ENCODE data around the gene NDST1.

The NDST1 gene

GRCh38 chr5:150498501-150498900 lies 9.4 kb upstream of the NDST1 start:
- TF ChIP-seq ZFX (IDR thresholded peaks at IDR 0.05): no peak
- no peak for TF ChIP-seq CTCF (conservative IDR thresholded peaks at IDR 0.05)
- H3K27ac ChIP-seq: peak overlapping the region; percentile 64

GRCh38 chr5:150498971-150499370 lies 9.0 kb upstream of the NDST1 start:
- peak overlapping the region; percentile 64 for H3K27ac ChIP-seq
- TF ChIP-seq ZFX (IDR thresholded peaks at IDR 0.05) (no peak), CTCF (conservative IDR thresholded peaks at IDR 0.05) (no peak)

GRCh38 chr5:150499437-150499956 lies 8.4 kb upstream of the NDST1 start:
- TF ChIP-seq CTCF (conservative IDR thresholded peaks at IDR 0.05) (no peak), ZFX (IDR thresholded peaks at IDR 0.05) (no peak)
- H3K27ac ChIP-seq: peak overlapping the region; percentile 64

GRCh38 chr5:150500328-150500841 lies 7.5 kb upstream of the NDST1 start:
- TF ChIP-seq ZFX (IDR thresholded peaks at IDR 0.05): no peak
- no peak for TF ChIP-seq CTCF (conservative IDR thresholded peaks at IDR 0.05)
- H3K27ac ChIP-seq: peak overlapping the region; percentile 64

- TF ChIP-seq CTCF (conservative IDR thresholded peaks at IDR 0.05): no peak
- no peak for TF ChIP-seq ZFX (IDR thresholded peaks at IDR 0.05)
- peak overlapping the region; percentile 64; the same call in 1 of the 2 replicates for H3K27ac ChIP-seq
These were observed 7.0 kb upstream of the NDST1 start for GRCh38 chr5:150500905-150501304.

GRCh38 chr5:150502106-150502505 lies 5.8 kb upstream of the NDST1 start:
- H3K27ac ChIP-seq: peak overlapping the region; percentile 53; the same call in 1 of the 2 replicates
- TF ChIP-seq ZFX (IDR thresholded peaks at IDR 0.05): no peak
- TF ChIP-seq CTCF (conservative IDR thresholded peaks at IDR 0.05): no peak

GRCh38 chr5:150502847-150503246 lies 5.1 kb upstream of the NDST1 start:
- no peak for TF ChIP-seq ZFX (IDR thresholded peaks at IDR 0.05)
- TF ChIP-seq CTCF (conservative IDR thresholded peaks at IDR 0.05): no peak
- peak overlapping the region; percentile 53 for H3K27ac ChIP-seq
